Measurements from ENCODE around the gene MISP3. TPM values are rescaled to one million over a fixed set of nuclear protein-coding genes. Genes with fewer than 3 reads are reported as not detected.

MISP3 gene
- total and polyA plus RNA-seq, 9 of the 15 experiments (the other 6 are each of a cell fraction or from before 2014, with no cell fraction given), result 0.25 to 5.6 (median 1.6) TPM

DNA sequence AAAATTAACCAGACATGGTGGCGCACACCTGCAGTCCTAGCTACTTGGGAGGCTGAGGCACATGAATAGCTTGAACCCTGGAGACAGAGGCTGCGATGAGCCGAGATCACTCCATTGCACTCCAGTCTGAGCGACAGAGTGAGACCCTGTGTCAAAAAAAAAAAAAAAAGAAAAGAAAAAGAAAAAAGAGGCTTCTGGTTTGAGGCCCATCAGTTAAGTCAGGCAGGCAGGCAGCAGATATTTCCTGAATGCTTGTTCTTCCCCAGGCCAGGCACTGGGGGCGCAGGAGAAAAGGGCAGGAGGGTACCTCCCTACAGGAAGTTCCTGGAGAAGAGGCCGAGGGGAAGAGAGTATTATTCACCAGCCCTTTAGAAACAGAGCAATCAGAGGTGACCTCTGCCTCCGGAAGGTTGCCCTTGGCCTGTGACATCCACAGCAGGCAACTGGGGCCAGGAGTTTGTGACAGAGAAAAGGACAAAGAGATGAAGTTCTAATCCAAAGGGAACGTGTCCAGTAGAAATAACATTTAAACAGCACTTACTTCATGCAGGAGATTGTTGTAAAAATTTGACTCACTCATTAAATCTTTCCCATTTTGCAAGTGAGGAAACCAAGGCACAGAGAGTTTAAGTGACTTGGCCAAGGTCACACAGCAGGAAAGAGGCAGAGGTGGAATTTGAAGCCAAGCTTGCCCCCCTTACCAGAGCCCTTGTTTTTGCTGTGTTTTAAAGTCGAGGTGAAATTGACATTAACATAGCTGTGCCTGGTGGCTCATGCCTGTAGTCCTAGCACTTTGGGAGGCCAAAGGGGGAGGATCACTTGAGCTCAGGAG, 49.0 kb upstream of the MISP3 start (continued):
- TF ChIP-seq, protein P1, sequence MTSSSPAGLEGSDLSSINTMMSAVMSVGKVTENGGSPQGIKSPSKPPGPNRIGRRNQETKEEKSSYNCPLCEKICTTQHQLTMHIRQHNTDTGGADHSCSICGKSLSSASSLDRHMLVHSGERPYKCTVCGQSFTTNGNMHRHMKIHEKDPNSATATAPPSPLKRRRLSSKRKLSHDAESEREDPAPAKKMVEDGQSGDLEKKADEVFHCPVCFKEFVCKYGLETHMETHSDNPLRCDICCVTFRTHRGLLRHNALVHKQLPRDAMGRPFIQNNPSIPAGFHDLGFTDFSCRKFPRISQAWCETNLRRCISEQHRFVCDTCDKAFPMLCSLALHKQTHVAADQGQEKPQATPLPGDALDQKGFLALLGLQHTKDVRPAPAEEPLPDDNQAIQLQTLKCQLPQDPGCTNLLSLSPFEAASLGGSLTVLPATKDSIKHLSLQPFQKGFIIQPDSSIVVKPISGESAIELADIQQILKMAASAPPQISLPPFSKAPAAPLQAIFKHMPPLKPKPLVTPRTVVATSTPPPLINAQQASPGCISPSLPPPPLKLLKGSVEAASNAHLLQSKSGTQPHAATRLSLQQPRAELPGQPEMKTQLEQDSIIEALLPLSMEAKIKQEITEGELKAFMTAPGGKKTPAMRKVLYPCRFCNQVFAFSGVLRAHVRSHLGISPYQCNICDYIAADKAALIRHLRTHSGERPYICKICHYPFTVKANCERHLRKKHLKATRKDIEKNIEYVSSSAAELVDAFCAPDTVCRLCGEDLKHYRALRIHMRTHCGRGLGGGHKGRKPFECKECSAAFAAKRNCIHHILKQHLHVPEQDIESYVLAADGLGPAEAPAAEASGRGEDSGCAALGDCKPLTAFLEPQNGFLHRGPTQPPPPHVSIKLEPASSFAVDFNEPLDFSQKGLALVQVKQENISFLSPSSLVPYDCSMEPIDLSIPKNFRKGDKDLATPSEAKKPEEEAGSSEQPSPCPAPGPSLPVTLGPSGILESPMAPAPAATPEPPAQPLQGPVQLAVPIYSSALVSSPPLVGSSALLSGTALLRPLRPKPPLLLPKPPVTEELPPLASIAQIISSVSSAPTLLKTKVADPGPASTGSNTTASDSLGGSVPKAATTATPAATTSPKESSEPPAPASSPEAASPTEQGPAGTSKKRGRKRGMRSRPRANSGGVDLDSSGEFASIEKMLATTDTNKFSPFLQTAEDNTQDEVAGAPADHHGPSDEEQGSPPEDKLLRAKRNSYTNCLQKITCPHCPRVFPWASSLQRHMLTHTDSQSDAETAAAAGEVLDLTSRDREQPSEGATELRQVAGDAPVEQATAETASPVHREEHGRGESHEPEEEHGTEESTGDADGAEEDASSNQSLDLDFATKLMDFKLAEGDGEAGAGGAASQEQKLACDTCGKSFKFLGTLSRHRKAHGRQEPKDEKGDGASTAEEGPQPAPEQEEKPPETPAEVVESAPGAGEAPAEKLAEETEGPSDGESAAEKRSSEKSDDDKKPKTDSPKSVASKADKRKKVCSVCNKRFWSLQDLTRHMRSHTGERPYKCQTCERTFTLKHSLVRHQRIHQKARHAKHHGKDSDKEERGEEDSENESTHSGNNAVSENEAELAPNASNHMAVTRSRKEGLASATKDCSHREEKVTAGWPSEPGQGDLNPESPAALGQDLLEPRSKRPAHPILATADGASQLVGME (CRISPR knock-in tag; IDR thresholded peaks at IDR 0.05), result no peak
- TF ChIP-seq RAD21 (CRISPR knock-in tag; conservative IDR thresholded peaks at IDR 0.05 in 1 of 2, IDR thresholded peaks at IDR 0.05 in 1 of 2) (peak in 1 of 2 experiments; percentile 48; a peak in 2 of 4 replicates), ZNF134 (CRISPR knock-in tag; conservative IDR thresholded peaks at IDR 0.05) (no peak), ZNF830 (CRISPR knock-in tag; IDR thresholded peaks at IDR 0.05) (no peak), OTX1 (CRISPR knock-in tag; IDR thresholded peaks at IDR 0.05) (no peak), FOXK2 (conservative IDR thresholded peaks at IDR 0.05 in 1 of 2, IDR thresholded peaks at IDR 0.05 in 1 of 2; ENCODE audit: low read depth in 2 of 2) (no peak), KLF16 (IDR thresholded peaks at IDR 0.05) (peak; percentile 7; the same call in 1 of the 2 replicates), PHF21A (IDR thresholded peaks at IDR 0.05; ENCODE audit: borderline replicate concordance, low read depth) (no peak), RNF2 (IDR thresholded peaks at IDR 0.05) (no peak), JUN (IDR thresholded peaks at IDR 0.05; ENCODE audit: borderline replicate concordance, low read depth, low read length) (no peak), JUN (CRISPR knock-in tag; IDR thresholded peaks at IDR 0.05; ENCODE audit: borderline replicate concordance) (no peak), ZNF436 (CRISPR knock-in tag; IDR thresholded peaks at IDR 0.05) (no peak), CBX3 (IDR thresholded peaks at IDR 0.05; ENCODE audit: borderline replicate concordance in 1 of 2, low read length in 2 of 2) (no peak), KLF13 (tag; IDR thresholded peaks at IDR 0.05; ENCODE audit: borderline replicate concordance, low read depth) (no peak), ZNF174 (CRISPR knock-in tag; IDR thresholded peaks at IDR 0.05) (no peak), ZZZ3 (IDR thresholded peaks at IDR 0.05) (no peak), MBD2 (IDR thresholded peaks at IDR 0.05; ENCODE audit: borderline replicate concordance, low read depth) (no peak), ZNF408 (CRISPR knock-in tag; IDR thresholded peaks at IDR 0.05; ENCODE audit: low read depth) (no peak)
- TF ChIP-seq, protein P2, sequence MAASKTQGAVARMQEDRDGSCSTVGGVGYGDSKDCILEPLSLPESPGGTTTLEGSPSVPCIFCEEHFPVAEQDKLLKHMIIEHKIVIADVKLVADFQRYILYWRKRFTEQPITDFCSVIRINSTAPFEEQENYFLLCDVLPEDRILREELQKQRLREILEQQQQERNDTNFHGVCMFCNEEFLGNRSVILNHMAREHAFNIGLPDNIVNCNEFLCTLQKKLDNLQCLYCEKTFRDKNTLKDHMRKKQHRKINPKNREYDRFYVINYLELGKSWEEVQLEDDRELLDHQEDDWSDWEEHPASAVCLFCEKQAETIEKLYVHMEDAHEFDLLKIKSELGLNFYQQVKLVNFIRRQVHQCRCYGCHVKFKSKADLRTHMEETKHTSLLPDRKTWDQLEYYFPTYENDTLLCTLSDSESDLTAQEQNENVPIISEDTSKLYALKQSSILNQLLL (CRISPR knock-in tag; IDR thresholded peaks at IDR 0.05; ENCODE audit: borderline replicate concordance), result no peak
- TF ChIP-seq, protein P3, sequence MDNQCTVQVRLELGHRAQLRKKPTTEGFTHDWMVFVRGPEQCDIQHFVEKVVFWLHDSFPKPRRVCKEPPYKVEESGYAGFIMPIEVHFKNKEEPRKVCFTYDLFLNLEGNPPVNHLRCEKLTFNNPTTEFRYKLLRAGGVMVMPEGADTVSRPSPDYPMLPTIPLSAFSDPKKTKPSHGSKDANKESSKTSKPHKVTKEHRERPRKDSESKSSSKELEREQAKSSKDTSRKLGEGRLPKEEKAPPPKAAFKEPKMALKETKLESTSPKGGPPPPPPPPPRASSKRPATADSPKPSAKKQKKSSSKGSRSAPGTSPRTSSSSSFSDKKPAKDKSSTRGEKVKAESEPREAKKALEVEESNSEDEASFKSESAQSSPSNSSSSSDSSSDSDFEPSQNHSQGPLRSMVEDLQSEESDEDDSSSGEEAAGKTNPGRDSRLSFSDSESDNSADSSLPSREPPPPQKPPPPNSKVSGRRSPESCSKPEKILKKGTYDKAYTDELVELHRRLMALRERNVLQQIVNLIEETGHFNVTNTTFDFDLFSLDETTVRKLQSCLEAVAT (IDR thresholded peaks at IDR 0.05), result 0 out of 4 replicates have a peak, but pooled peaks of 1 of the 2 experiments have one; percentile 37
